HG02885 (cell line): ENCODE results near the gene ZNF320.
A peak's percentile ranks its signal among the peaks of the same experiment; 100 is the strongest.
"Not testable (repeated sequence)": the region's sequence is repeated elsewhere in the genome, so short reads cannot be mapped to it uniquely, and the experiment has no call there.

Source experiments
- ATAC-seq: cut with Tn5 transposase; IDR thresholded peaks from one replicate; pipeline ENCODE4 v1.9.1; 2021; ENCODE audit warnings: mild to moderate bottlenecking; ENCODE audit not compliant: unreplicated experiment, poor library complexity

The ZNF320 gene

DNA sequence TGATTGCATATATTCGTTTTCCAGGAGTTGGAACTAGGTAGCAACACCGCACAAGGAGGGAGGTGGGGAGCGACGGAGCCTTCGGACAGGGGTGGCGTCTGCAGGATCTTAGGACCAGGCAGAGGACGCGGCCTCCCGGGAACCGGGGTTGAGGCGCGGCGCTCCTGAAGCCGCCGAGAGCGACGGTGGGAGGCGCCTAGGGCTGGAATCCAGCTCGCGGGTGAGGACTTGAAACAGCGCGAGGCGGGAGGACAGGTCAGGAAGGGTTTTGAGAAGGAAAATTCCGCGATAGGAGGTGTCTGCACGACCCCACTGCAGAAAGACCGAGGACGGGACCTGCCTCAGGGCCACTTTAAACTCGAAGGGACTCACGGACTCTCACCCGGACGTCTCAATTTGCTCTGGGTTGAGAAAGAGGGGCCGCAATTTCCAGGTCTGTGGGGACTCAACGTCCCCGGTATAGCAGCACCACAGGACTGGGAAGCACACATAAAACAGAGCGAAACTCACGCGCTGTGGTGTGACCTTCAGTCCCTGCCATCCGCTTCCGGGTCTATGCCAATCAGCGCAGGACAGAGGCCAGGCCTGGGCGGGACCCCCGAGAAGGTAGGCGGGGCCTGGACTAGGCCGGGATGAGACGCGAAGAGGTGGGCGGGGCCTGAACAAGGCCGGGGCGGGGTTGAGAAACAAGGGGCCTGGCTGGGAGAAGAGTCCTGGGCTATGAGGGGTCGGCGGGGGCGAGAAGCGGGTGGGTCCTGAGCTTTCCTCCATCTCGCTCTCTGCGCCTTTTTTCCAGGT lies at the start of gene ZNF320:
ZNF320 (minus strand) TSS at position 498 of the 798 bp plus-strand sequence. CDS start 7,380 bp downstream, outside the sequence.
- peak; percentile 83 for ATAC-seq

- no peak for ATAC-seq
Observed at GRCh38 chr19:52946322-52947310, 49.2 kb upstream of the ZNF320 start.

- ATAC-seq, result no peak
Observed at GRCh38 chr19:52945652-52946321, 48.4 kb upstream of the ZNF320 start.

GRCh38 chr19:52944703-52945493 lies 47.5 kb upstream of the ZNF320 start:
- ATAC-seq, result not testable (repeated sequence)

DNA sequence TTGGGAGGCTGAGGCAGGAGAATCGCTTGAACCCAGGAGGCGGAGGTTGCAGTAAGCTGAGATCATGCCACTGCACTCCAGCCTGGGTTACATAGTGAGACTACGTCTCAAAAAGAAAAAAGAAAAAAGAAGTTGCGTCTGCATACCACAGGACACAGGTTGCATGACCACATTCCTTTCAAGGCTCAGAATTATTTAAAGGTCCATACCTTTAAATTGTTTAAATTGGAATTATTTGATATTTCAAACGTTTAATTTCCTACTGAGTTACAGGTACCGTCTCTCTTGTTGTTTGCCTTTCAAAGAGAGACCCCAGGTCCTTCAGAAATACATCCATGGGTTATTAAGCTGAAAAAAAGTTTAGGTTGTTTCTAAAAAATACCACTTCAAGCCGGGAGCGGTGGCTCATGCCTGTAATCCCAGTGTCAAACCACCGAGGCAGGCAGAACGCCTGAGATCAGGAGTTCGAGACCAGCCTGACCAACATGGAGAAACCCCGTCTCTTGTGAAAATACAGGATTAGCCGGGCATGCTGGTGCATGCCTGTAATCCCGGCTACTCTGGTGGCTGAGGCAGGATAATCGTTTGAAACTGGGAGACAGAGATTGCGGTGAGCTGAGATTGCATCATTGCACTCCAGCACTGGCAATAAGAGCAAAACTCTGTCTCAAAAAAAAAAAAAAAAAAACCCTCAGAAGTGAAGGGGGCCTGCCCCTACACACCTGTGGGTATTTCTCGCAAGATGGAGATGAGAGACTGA lies 46.6 kb upstream of the ZNF320 start:
- no peak for ATAC-seq

- ATAC-seq, result no peak
Observed at GRCh38 chr19:52943134-52943883, 45.9 kb upstream of the ZNF320 start.

- peak; percentile 96 for ATAC-seq
Observed at GRCh38 chr19:52942386-52943133, 45.1 kb upstream of the ZNF320 start.

DNA sequence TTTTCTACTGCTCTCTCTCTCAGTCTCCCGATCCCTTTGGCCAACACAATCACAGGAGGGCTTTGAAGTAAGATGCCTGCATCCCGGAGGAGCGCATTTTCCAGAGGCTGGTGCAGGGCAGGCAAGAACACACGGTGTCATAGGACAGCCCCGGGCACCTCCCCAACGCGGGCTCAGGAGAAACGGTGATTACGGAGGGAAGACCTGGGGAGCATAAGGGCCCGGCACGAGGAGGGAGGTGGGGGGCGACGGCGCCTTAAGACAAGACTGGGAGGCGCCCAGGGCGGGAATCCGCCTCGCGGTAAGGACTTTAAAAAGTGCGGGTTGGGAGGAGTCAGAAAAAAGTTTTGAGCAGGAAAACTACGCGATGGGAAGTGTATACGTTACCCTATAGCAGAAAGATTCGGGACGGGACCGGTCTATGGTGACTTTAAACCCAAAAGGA lies 44.5 kb upstream of the ZNF320 start:
- ATAC-seq, result peak; percentile 32

DNA sequence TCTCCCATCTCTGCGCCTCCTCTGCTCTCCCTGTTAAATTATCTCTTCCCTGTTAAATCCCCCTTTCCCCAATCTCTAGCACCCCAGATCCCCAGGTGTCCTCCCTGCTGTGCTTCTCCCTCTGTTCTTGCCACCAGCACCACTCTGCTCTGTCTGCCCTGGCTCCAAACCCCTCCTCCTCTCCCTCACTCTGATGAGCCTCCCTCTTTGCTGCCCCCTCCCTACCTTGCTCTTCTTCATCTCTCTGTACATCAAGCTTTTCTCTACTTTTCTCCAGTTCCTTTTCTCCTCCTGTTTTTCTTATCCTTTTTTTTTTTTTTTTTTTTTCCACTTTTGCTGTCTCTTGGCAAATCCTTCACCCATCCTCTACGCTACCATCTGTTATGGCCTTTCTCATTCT lies 44.1 kb upstream of the ZNF320 start:
- ATAC-seq, result not testable (repeated sequence)

DNA sequence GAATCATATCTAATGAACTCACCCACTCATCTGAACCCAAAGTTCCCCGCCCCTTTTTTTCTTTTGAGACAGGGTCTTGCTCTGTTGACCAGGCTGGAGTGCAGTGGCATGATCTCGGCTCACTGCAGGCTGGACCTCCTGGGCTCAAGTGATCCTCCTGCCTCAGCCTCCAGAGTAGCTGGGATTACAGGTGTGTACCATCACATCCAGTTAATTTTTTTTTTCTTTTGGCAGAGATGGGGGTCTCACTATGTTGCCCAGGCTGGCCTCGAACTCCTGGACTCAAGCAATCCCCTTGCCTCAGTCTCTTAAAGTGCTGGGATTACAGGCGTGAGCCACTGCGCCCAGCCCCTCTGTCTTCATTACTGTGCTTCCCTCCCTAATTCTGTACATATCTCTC lies 43.5 kb upstream of the ZNF320 start:
- ATAC-seq, result not testable (repeated sequence)

DNA sequence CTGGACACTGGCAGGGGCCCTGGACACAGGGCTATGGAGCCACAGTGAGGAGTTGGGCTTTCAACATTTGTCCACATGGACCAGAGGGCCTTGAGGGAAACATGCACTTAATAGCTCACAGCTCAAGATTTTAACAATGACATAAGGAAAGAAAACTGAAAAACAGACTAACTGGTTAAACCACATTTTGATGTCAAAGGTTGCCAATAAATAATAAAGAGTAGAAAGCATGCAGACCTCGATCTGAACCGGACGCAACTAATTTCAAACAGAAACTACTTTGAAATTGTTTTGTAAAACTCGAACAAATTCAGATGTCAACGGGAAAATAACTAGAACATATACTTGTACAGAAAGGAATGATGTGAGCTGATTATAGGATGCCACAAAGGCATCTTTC lies 41.3 kb upstream of the ZNF320 start:
- ATAC-seq, result no peak

DNA sequence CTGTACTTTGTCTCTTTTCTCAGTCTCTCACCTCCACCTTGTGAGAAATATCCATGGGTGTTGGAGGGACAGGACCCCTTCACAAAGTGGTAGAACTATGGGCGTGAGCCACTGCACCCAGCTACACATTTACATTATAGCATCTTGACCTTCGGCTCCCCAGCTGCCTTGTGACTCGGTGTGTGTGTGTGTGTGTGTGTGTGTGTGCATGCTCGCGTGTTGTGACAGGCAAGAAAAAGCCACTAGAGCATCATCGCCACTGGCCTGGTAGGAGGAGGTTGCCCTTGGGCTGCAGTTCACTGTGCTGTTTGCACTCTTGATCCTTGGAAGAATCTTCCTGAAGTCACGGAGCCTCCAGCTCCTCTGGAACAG lies 39.5 kb upstream of the ZNF320 start:
- ATAC-seq, result no peak

GRCh38 chr19:52936151-52936953 lies 38.9 kb upstream of the ZNF320 start:
- ATAC-seq, result no peak

DNA sequence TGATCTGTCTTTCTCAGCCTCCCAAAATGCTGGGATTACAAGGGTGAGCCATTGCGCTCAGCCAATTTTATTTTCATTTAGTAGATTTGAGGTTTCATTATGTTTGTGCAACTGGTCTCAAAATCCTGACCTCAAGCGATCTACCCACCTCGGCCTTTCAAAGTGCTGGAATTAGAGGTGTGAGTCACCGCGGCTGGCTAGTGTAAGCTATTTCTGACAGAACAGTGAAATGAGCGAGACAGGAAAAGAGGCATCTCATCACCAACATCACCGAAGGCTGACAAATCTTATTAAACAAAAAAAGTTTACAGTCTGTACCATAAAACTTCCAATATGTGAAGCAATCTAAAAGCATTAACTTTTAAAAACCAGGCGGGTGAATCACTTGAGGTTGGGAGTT lies 38.0 kb upstream of the ZNF320 start:
- ATAC-seq, result no peak

- not testable (repeated sequence) for ATAC-seq
Observed at GRCh38 chr19:52924641-52925040, 27.2 kb upstream of the ZNF320 start.

DNA sequence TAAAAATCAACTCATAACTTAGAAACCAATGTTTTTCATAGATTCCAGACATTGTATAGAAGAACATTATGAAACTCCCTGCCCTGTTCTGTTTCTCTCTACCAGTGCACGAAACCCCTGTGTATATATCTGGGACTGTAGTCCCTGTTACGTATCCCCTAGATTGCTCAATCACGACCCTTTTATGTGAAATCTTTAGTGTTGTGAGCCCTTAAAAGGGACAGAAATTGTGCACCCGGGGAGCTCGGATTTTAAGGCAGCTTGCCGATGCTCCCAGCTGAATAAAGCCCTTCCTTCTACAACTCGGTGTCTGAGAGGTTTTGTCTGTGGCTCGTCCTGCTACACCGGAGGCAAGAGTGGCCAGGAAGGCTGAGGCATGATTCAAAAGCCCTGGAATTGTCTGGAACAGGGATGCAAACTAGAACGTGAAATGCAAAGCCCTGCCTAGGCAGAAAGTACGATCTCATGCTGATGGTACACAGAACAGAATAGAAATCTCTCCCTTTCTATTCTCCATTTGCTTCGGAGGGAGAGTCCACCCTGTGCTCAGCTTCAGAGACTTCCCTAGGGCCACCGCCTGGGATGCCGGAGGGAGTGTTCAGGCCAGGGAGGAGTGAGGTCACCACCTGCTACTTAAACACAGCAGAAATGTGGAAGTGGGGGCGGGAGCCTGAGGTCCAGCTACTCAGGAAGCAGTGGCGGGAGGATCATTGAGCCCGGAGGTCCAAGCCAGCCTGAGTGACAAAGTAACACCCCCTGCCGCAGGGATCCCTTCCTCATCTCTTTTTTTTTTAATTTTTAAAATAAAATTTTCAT lies 26.6 kb upstream of the ZNF320 start:
- no peak for ATAC-seq
